ENCODE data around the gene METTL27. TPM values are rescaled to one million over a fixed set of nuclear protein-coding genes. Genes with fewer than 3 reads are reported as not detected.

Gene METTL27
- total and polyA plus RNA-seq, 9 of the 15 experiments (the other 6 are each of a cell fraction or from before 2014, with no cell fraction given) = 0.08 to 0.82 (median 0.33) TPM; not detected in 4

DNA sequence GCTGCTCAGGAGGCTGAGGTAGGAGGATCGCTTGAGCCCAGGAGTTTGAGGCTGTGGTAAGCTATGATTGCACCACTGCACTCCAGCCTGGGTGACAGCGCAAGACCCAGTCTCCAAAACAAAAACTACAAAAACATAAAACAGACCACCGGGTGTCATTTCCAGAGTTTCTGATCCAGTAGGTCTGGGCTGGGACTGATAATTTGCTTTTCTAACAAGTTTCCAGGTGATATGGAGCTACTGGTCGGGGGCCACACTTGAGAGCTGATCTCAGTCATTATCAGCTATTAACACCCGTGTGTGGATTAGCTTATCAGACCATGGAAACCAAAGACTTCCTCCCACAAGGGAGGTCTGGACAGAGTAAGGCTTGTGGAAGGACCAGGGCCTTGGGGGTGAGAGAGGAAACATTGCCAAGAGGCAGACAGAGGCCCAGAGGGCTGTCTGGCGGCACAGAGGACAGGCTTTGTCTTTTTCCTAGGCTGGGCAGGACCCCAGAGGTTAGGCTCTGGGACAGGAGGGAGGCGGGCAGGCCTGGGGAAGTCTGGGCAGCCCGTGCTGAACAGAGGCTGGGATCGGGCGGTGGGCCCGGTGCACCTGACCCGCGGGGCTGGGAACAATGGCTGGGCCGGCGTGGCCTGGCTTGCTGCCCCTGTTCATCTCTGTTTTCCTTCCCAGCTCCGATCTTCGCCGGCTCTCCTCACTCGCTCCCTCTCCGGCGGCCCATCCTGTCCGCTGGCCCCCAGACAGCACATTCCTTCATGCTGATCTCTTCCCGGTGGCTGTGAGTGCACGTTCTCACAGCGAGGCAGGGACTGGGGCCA, 43.9 kb upstream of the METTL27 start (continued):
- TF ChIP-seq STAG1 (CRISPR knock-in tag; IDR thresholded peaks at IDR 0.05; ENCODE audit: borderline replicate concordance) = no peak
- TF ChIP-seq ZC3H4 (CRISPR knock-in tag; IDR thresholded peaks at IDR 0.05; ENCODE audit: borderline replicate concordance) = no peak
- no peak for TF ChIP-seq ZNF124 (CRISPR knock-in tag; IDR thresholded peaks at IDR 0.05)
- TF ChIP-seq HSF4 (CRISPR knock-in tag; IDR thresholded peaks at IDR 0.05; ENCODE audit: borderline replicate concordance) = no peak; the same call in 1 of the 2 replicates
- TF ChIP-seq, protein P1, sequence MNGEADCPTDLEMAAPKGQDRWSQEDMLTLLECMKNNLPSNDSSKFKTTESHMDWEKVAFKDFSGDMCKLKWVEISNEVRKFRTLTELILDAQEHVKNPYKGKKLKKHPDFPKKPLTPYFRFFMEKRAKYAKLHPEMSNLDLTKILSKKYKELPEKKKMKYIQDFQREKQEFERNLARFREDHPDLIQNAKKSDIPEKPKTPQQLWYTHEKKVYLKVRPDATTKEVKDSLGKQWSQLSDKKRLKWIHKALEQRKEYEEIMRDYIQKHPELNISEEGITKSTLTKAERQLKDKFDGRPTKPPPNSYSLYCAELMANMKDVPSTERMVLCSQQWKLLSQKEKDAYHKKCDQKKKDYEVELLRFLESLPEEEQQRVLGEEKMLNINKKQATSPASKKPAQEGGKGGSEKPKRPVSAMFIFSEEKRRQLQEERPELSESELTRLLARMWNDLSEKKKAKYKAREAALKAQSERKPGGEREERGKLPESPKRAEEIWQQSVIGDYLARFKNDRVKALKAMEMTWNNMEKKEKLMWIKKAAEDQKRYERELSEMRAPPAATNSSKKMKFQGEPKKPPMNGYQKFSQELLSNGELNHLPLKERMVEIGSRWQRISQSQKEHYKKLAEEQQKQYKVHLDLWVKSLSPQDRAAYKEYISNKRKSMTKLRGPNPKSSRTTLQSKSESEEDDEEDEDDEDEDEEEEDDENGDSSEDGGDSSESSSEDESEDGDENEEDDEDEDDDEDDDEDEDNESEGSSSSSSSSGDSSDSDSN (IDR thresholded peaks at IDR 0.05; ENCODE audit: borderline replicate concordance in 1 of 2, low read depth in 2 of 2, low read length in 2 of 2) = no peak
- TF ChIP-seq SNIP1 (IDR thresholded peaks at IDR 0.05; ENCODE audit: low read depth) = peak; percentile 61; the same call in 1 of the 2 replicates
- peak; percentile 68; the same call in 1 of the 2 replicates for TF ChIP-seq ZNF24 (IDR thresholded peaks at IDR 0.05)
- TF ChIP-seq, protein P2, sequence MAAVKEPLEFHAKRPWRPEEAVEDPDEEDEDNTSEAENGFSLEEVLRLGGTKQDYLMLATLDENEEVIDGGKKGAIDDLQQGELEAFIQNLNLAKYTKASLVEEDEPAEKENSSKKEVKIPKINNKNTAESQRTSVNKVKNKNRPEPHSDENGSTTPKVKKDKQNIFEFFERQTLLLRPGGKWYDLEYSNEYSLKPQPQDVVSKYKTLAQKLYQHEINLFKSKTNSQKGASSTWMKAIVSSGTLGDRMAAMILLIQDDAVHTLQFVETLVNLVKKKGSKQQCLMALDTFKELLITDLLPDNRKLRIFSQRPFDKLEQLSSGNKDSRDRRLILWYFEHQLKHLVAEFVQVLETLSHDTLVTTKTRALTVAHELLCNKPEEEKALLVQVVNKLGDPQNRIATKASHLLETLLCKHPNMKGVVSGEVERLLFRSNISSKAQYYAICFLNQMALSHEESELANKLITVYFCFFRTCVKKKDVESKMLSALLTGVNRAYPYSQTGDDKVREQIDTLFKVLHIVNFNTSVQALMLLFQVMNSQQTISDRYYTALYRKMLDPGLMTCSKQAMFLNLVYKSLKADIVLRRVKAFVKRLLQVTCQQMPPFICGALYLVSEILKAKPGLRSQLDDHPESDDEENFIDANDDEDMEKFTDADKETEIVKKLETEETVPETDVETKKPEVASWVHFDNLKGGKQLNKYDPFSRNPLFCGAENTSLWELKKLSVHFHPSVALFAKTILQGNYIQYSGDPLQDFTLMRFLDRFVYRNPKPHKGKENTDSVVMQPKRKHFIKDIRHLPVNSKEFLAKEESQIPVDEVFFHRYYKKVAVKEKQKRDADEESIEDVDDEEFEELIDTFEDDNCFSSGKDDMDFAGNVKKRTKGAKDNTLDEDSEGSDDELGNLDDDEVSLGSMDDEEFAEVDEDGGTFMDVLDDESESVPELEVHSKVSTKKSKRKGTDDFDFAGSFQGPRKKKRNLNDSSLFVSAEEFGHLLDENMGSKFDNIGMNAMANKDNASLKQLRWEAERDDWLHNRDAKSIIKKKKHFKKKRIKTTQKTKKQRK (IDR thresholded peaks at IDR 0.05; ENCODE audit: borderline replicate concordance, low read depth, low read length) = no peak
- no peak for TF ChIP-seq POLR2H (tag; IDR thresholded peaks at IDR 0.05; ENCODE audit: low read depth)
- TF ChIP-seq RFX7 (CRISPR knock-in tag; IDR thresholded peaks at IDR 0.05) = no peak
- TF ChIP-seq, protein P3, sequence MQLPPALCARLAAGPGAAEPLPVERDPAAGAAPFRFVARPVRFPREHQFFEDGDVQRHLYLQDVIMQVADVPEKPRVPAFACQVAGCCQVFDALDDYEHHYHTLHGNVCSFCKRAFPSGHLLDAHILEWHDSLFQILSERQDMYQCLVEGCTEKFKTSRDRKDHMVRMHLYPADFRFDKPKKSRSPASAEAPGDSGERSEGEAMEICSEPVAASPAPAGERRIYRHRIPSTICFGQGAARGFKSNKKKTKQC (CRISPR knock-in tag; IDR thresholded peaks at IDR 0.05) = no peak
- TF ChIP-seq SOX6 (IDR thresholded peaks at IDR 0.05) = peak; percentile 99
- no peak for TF ChIP-seq MCM5 (IDR thresholded peaks at IDR 0.05; ENCODE audit: low read depth)
- TF ChIP-seq U2AF1 (optimal IDR thresholded peaks at IDR 0.05; ENCODE audit: low read depth, low read length) = no peak
- TF ChIP-seq NRF1 (conservative IDR thresholded peaks at IDR 0.05 in 1 of 2, IDR thresholded peaks at IDR 0.05 in 1 of 2) = peak; percentile 44; a peak in 2 of 4 replicates
- no peak for TF ChIP-seq IRF2 (CRISPR knock-in tag; IDR thresholded peaks at IDR 0.05)
- TF ChIP-seq, protein P4, sequence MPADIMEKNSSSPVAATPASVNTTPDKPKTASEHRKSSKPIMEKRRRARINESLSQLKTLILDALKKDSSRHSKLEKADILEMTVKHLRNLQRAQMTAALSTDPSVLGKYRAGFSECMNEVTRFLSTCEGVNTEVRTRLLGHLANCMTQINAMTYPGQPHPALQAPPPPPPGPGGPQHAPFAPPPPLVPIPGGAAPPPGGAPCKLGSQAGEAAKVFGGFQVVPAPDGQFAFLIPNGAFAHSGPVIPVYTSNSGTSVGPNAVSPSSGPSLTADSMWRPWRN (IDR thresholded peaks at IDR 0.05; ENCODE audit: low read depth) = peak; percentile 100
- TF ChIP-seq MEF2D (tag; conservative IDR thresholded peaks at IDR 0.05; ENCODE audit: low read depth) = peak; percentile 94
- no peak for TF ChIP-seq KAT2B (IDR thresholded peaks at IDR 0.05; ENCODE audit: low read depth, low read length)
- TF ChIP-seq KDM1A (IDR thresholded peaks at IDR 0.05) = peak; percentile 100
- TF ChIP-seq ZNF507 (tag; conservative IDR thresholded peaks at IDR 0.05) = no peak
